Activated T-cell treated with anti-CD3 and anti-CD28 coated beads, Interleukin-2, amount 50 U/mL, for 48 hours (primary cell): ENCODE measurements around the gene POLD4.
"Not testable (repeated sequence)": the region's sequence is repeated elsewhere in the genome, so short reads cannot be mapped to it uniquely, and the experiment has no call there.

Experiments
- DNase-seq, 2 experiments: peaks; one replicate each; pipeline ENCODE4 v3.0.0-alpha.2; 2020

The POLD4 gene

GRCh38 chr11:67353317-67354074 is at the start of gene POLD4:
TSS of gene POLD4 (minus strand) at chr11:67353546. CDS start at chr11:67353399, 147 bp downstream.
- DNase-seq: peak; percentile 97

GRCh38 chr11:67403085-67403484 is 49.7 kb upstream of the POLD4 start:
- not testable (repeated sequence) for DNase-seq

GRCh38 chr11:67402192-67402839 is 49.0 kb upstream of the POLD4 start:
- DNase-seq: not testable (repeated sequence)

DNA sequence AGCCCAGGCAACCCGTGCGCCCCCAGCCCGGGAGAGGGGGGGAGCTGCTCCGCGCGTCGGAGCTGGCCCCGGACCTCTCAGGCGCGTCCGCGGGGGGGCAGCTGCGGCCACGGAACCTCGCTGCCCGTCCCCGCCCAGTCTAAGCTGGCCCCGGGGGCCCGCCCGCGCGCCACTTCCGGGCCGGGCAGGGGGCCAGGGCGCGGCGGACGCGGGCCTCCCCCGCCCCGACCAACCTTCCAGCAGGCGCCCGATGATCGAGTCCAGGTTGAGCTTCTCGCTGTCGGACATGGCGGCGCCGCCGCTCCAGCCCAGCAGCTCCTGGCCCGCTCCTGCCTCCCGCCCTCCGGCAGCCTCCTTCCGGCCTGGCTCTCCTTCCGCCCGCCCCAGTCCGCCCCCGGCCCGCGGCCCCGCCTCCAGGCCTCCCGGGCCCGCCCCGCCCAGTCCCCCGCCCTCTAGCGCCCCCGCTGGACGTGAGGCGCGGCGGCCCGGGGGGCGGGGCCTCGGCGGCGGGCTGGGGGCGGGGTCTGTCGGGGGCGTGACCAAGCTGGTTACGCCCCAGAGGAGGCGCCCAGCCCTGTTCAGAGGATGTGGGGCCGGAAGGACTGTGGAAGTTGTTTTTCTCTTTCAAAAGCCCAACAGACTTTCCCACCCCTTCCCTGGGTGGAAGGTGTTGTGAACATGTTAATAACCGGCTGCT is 48.3 kb upstream of the POLD4 start, which contains the start of gene PPP1CA:
TSS of gene PPP1CA (minus strand) at position 364 of the 697 bp plus-strand sequence. CDS start at position 288, 76 bp downstream.
- peak; percentile 92 to 95 for DNase-seq

GRCh38 chr11:67400942-67401494 is 47.7 kb upstream of the POLD4 start:
- no peak for DNase-seq

DNA sequence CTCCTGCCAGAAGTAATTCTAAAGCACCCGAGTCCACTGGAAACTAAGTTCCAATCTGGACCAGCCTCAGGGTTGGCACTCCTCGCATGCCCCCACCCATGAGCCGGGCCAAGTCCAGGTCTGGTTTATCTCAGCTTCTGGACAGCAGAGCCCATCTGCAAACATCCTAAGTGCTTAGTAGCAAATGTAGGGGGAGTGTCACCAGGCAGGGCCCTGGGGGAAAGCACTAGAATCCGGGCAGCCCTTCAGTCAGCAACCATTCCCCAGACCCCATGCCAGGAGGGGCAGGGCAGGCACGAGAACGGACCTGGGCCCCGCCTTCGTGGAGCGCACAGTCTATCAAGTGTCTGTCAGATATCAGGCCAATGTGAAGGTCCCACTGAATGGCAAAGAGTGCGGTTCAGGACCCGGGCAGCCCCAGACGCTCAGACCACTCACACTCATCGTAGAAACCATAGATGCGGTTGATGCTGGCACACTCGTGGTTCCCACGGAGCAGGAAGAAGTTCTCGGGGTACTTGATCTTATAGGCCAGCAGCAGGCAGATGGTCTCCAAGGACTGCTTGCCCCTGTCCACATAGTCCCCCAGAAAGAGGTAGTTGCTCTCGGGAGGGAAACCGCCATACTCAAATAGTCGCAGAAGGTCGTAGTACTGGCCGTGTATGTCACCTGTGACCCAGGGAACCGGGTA is 47.0 kb upstream of the POLD4 start:
- peak in 1 of 2 experiments; percentile 56 for DNase-seq

GRCh38 chr11:67398661-67399563 is 45.6 kb upstream of the POLD4 start:
- DNase-seq: no peak

- DNase-seq: no peak
Measured at GRCh38 chr11:67397986-67398660, 44.8 kb upstream of the POLD4 start.

GRCh38 chr11:67397536-67397935 is 44.2 kb upstream of the POLD4 start:
- DNase-seq: no peak

GRCh38 chr11:67396587-67397389 is 43.4 kb upstream of the POLD4 start:
- peak in 1 of 2 experiments; percentile 21 for DNase-seq

- no peak for DNase-seq
Measured at GRCh38 chr11:67396259-67396581, 42.9 kb upstream of the POLD4 start.

GRCh38 chr11:67395555-67396258 is 42.4 kb upstream of the POLD4 start:
- DNase-seq: no peak

GRCh38 chr11:67393990-67394389 is 40.6 kb upstream of the POLD4 start:
- no peak for DNase-seq

GRCh38 chr11:67393437-67393836 is 40.1 kb upstream of the POLD4 start:
- peak in 1 of 2 experiments; percentile 18 for DNase-seq

DNA sequence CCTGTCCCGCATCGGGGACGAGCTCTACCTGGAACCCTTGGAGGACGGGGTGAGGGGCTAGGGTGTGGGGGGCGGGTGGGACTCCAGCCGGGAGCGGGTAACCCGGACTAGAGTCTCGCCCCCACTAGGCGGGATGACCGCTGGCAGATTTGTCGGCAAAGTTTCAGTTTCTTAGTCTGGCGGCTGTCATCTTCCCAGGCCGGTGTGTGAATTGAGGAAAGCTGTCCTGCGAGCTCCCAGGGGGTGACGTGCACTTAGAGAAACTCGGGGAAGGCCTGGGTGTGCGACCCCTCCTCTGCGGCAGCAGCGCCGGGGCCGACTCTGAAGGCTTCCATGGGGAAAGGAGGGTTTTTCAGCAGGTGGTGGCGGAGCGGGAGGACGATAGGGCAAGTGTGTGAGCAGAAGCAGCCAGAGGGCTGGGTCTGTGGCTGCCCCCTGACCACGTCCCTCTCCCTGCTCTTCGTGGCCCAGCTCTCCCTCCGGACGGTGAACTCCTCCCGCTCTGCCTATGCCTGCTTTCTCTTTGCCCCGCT is 38.9 kb upstream of the POLD4 start:
- DNase-seq: no peak

- peak; percentile 94 for DNase-seq
Measured at GRCh38 chr11:67391304-67392182, 38.2 kb upstream of the POLD4 start, which contains the start of gene RAD9A. TSS of gene RAD9A (plus strand) at chr11:67391986. CDS start at chr11:67392045, 59 bp downstream.

- DNase-seq: no peak
Measured at GRCh38 chr11:67390947-67391303, 37.6 kb upstream of the POLD4 start.

- DNase-seq: peak; percentile 76 to 78
Measured at GRCh38 chr11:67389477-67389876, 36.1 kb upstream of the POLD4 start.
